Erythroblast (primary cell): ENCODE measurements around the gene KRTAP4-6.
"Not testable (repeated sequence)": the region's sequence is repeated elsewhere in the genome, so short reads cannot be mapped to it uniquely, and the experiment has no call there.

ENCODE experiments used
- DNase-seq, 2 experiments: peaks; one replicate each; lab custom pipeline; 2025; lab: John Stamatoyannopoulos, UW
- GATA1 ChIP-seq: IDR thresholded peaks from 2 replicates; pipeline ENCODE4 v1.6.1; 2011; ENCODE audit warnings: low read depth, mild to moderate bottlenecking, control low read depth, low read length, moderate library complexity
- POLR2A ChIP-seq: IDR thresholded peaks from 2 replicates; pipeline ENCODE4 v1.6.1; 2011; ENCODE audit warnings: mild to moderate bottlenecking, low read length

KRTAP4-6 gene

GRCh38 chr17:41140360-41141131 is at the start of gene KRTAP4-6:
Gene KRTAP4-6, minus strand, starts transcription at chr17:41140544. Its CDS starts 57 bp downstream, at chr17:41140487.
- TF ChIP-seq GATA1 = no peak
- TF ChIP-seq POLR2A = no peak
- no peak for DNase-seq

GRCh38 chr17:41189837-41190318 is 49.5 kb upstream of the KRTAP4-6 start, which contains the start of gene KRTAP9-1:
Gene KRTAP9-1, plus strand, starts transcription at chr17:41189887. Its CDS starts 0 bp downstream, at chr17:41189887.
- not testable (repeated sequence) for DNase-seq

- no peak for DNase-seq
- TF ChIP-seq GATA1 (no peak), POLR2A (no peak)
Observed at GRCh38 chr17:41186872-41187271, 46.5 kb upstream of the KRTAP4-6 start.

GRCh38 chr17:41185001-41185400 is 44.7 kb upstream of the KRTAP4-6 start:
- TF ChIP-seq POLR2A (no peak), GATA1 (no peak)

GRCh38 chr17:41184480-41184961 is 44.2 kb upstream of the KRTAP4-6 start, which contains the start of gene KRTAP4-1:
Gene KRTAP4-1, minus strand, starts transcription at chr17:41184911. Its CDS starts 57 bp downstream, at chr17:41184854.
- DNase-seq = no peak
- no peak for TF ChIP-seq GATA1
- no peak for TF ChIP-seq POLR2A

More at GRCh38 chr17:41185001-41185400, 44.7 kb upstream of the KRTAP4-6 start:
- DNase-seq = no peak

- no peak for DNase-seq
- TF ChIP-seq POLR2A (no peak), GATA1 (no peak)
Observed at GRCh38 chr17:41178843-41179616, 38.7 kb upstream of the KRTAP4-6 start.

- TF ChIP-seq GATA1 (no peak), POLR2A (no peak)
- no peak for DNase-seq
Observed at GRCh38 chr17:41178341-41178740, 38.0 kb upstream of the KRTAP4-6 start.

GRCh38 chr17:41177727-41178271 is 37.5 kb upstream of the KRTAP4-6 start, which contains the start of gene KRTAP4-2:
Gene KRTAP4-2, minus strand, starts transcription at chr17:41178221. Its CDS starts 57 bp downstream, at chr17:41178164.
- no peak for TF ChIP-seq GATA1
- no peak for TF ChIP-seq POLR2A
- no peak for DNase-seq

- no peak for DNase-seq
Observed at GRCh38 chr17:41176744-41177387, 36.5 kb upstream of the KRTAP4-6 start.

GRCh38 chr17:41171886-41172285 is 31.5 kb upstream of the KRTAP4-6 start:
- TF ChIP-seq GATA1 = no peak
- TF ChIP-seq POLR2A = no peak
- no peak for DNase-seq

More at GRCh38 chr17:41176744-41177387, 36.5 kb upstream of the KRTAP4-6 start:
- TF ChIP-seq POLR2A = no peak
- no peak for TF ChIP-seq GATA1

- no peak for DNase-seq
- no peak for TF ChIP-seq POLR2A
- TF ChIP-seq GATA1 = no peak
Observed at GRCh38 chr17:41168121-41168520, 27.8 kb upstream of the KRTAP4-6 start, which contains the start of gene KRTAP4-3. Gene KRTAP4-3, minus strand, starts transcription at chr17:41168221. Its CDS starts 49 bp downstream, at chr17:41168172.

GRCh38 chr17:41167561-41167960 is 27.2 kb upstream of the KRTAP4-6 start:
- DNase-seq = no peak
- TF ChIP-seq POLR2A = no peak
- no peak for TF ChIP-seq GATA1

- TF ChIP-seq POLR2A (no peak), GATA1 (no peak)
- no peak for DNase-seq
Observed at GRCh38 chr17:41163828-41164227, 23.5 kb upstream of the KRTAP4-6 start.

GRCh38 chr17:41160648-41161047 is 20.3 kb upstream of the KRTAP4-6 start, which contains the start of gene KRTAP4-4:
Gene KRTAP4-4, minus strand, starts transcription at chr17:41160748. Its CDS starts 57 bp downstream, at chr17:41160691.
- TF ChIP-seq GATA1 (no peak), POLR2A (no peak)
- no peak for DNase-seq

GRCh38 chr17:41160190-41160589 is 19.8 kb upstream of the KRTAP4-6 start:
- DNase-seq = not testable (repeated sequence)
